SH-SY5Y (cell line): ENCODE measurements around the gene ARSA.

ENCODE experiments used
- GATA2 ChIP-seq: IDR thresholded peaks from 2 replicates; pipeline ENCODE4 v1.6.1; 2011; ENCODE audit warnings: mild to moderate bottlenecking, low read depth, low read length
- GATA3 ChIP-seq: IDR thresholded peaks from 2 replicates; pipeline ENCODE4 v1.6.1; 2011; ENCODE audit warnings: low read depth, mild to moderate bottlenecking, low read length, moderate library complexity

ARSA gene

GRCh38 chr22:50626850-50627641, 906 bp downstream of the ARSA start:
- TF ChIP-seq GATA3 (no peak), GATA2 (no peak)

- TF ChIP-seq GATA3 (no peak), GATA2 (no peak)
Observed at GRCh38 chr22:50626314-50626849, 1.6 kb downstream of the ARSA start.

- TF ChIP-seq GATA3 (no peak), GATA2 (no peak)
Observed at GRCh38 chr22:50625568-50626313, 2.2 kb downstream of the ARSA start.

- no peak for TF ChIP-seq GATA2
- no peak for TF ChIP-seq GATA3
Observed at GRCh38 chr22:50625131-50625567, 2.8 kb downstream of the ARSA start.

GRCh38 chr22:50624347-50625130, 3.4 kb downstream of the ARSA start:
- TF ChIP-seq GATA3, result no peak
- no peak for TF ChIP-seq GATA2

- TF ChIP-seq GATA2, result no peak
- TF ChIP-seq GATA3, result no peak
Observed at GRCh38 chr22:50622723-50623327, 5.1 kb downstream of the ARSA start.

- no peak for TF ChIP-seq GATA3
- no peak for TF ChIP-seq GATA2
Observed at GRCh38 chr22:50621948-50622722, 5.8 kb downstream of the ARSA start.

- TF ChIP-seq GATA3 (no peak), GATA2 (no peak)
Observed at GRCh38 chr22:50621356-50621880, 6.5 kb downstream of the ARSA start.

GRCh38 chr22:50620593-50621355, 7.2 kb downstream of the ARSA start:
- TF ChIP-seq GATA2 (no peak), GATA3 (no peak)

GRCh38 chr22:50613291-50613981, 14.5 kb downstream of the ARSA start:
- TF ChIP-seq GATA2 (no peak), GATA3 (no peak)

GRCh38 chr22:50612528-50613221, 15.3 kb downstream of the ARSA start:
- TF ChIP-seq GATA3, result no peak
- TF ChIP-seq GATA2, result no peak
